Measurements from ENCODE around the gene ZFAND3.

GRCh38 chr6:37980222-37980595, 160.7 kb downstream of the ZFAND3 start:
- TF ChIP-seq CTCF (IDR thresholded peaks at IDR 0.05; ENCODE audit: poor library complexity) (no peak), EZH2 (IDR thresholded peaks at IDR 0.05; ENCODE audit: borderline replicate concordance) (no peak)

All from hepatocyte (in vitro differentiated cells).